HCT116 (cell line): ENCODE data around the gene IFI27.

Experiments
- ATF3 ChIP-seq: IDR thresholded peaks from 2 replicates; pipeline ENCODE4 v1.6.1; 2012
- EZH2 ChIP-seq: fragments of 200-600 bp; sonication (generic); IDR thresholded peaks from 2 replicates; pipeline ENCODE4 v1.6.1; 2017; ENCODE audit warnings: antibody characterized with exemption, mixed run types
- POLR2AphosphoS5 ChIP-seq: IDR thresholded peaks from 2 replicates; pipeline ENCODE4 v1.6.1; 2011; ENCODE audit warnings: mild to moderate bottlenecking, low read depth, low read length, moderate library complexity
- TF ChIP-seq, protein P1 (sequence below), 3 experiments: fragments of 200-600 bp in 1 of 3; sonication (generic) in 1 of 3; IDR thresholded peaks in 2 of 3; conservative IDR thresholded peaks in 1 of 3; 2 replicates each; pipeline ENCODE4 v1.5.1; 2012 to 2017; ENCODE audit warnings: low read depth in 2 of 3, low read length in 2 of 3, antibody characterized with exemption in 1 of 3, borderline replicate concordance in 1 of 3, control low read depth in 1 of 3, mild to moderate bottlenecking in 1 of 3, mixed read lengths in 1 of 3, mixed run types in 1 of 3, moderate library complexity in 1 of 3; ENCODE audit not compliant: insufficient read depth in 1 of 3
- TF ChIP-seq, protein P2 (sequence below): IDR thresholded peaks from 2 replicates; pipeline ENCODE4 v1.6.1; 2012; ENCODE audit warnings: low read depth

GRCh38 chr14:94145902-94146527 is 35.5 kb downstream of the IFI27 start:
- TF ChIP-seq POLR2AphosphoS5 (no peak), ATF3 (no peak), EZH2 (no peak)
- TF ChIP-seq, protein P1, sequence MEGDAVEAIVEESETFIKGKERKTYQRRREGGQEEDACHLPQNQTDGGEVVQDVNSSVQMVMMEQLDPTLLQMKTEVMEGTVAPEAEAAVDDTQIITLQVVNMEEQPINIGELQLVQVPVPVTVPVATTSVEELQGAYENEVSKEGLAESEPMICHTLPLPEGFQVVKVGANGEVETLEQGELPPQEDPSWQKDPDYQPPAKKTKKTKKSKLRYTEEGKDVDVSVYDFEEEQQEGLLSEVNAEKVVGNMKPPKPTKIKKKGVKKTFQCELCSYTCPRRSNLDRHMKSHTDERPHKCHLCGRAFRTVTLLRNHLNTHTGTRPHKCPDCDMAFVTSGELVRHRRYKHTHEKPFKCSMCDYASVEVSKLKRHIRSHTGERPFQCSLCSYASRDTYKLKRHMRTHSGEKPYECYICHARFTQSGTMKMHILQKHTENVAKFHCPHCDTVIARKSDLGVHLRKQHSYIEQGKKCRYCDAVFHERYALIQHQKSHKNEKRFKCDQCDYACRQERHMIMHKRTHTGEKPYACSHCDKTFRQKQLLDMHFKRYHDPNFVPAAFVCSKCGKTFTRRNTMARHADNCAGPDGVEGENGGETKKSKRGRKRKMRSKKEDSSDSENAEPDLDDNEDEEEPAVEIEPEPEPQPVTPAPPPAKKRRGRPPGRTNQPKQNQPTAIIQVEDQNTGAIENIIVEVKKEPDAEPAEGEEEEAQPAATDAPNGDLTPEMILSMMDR (IDR thresholded peaks at IDR 0.05 in 2 of 3, conservative IDR thresholded peaks at IDR 0.05 in 1 of 3; ENCODE audit: borderline replicate concordance in 1 of 3, insufficient read depth in 1 of 3, low read depth in 2 of 3, low read length in 2 of 3): no peak
- TF ChIP-seq, protein P2, sequence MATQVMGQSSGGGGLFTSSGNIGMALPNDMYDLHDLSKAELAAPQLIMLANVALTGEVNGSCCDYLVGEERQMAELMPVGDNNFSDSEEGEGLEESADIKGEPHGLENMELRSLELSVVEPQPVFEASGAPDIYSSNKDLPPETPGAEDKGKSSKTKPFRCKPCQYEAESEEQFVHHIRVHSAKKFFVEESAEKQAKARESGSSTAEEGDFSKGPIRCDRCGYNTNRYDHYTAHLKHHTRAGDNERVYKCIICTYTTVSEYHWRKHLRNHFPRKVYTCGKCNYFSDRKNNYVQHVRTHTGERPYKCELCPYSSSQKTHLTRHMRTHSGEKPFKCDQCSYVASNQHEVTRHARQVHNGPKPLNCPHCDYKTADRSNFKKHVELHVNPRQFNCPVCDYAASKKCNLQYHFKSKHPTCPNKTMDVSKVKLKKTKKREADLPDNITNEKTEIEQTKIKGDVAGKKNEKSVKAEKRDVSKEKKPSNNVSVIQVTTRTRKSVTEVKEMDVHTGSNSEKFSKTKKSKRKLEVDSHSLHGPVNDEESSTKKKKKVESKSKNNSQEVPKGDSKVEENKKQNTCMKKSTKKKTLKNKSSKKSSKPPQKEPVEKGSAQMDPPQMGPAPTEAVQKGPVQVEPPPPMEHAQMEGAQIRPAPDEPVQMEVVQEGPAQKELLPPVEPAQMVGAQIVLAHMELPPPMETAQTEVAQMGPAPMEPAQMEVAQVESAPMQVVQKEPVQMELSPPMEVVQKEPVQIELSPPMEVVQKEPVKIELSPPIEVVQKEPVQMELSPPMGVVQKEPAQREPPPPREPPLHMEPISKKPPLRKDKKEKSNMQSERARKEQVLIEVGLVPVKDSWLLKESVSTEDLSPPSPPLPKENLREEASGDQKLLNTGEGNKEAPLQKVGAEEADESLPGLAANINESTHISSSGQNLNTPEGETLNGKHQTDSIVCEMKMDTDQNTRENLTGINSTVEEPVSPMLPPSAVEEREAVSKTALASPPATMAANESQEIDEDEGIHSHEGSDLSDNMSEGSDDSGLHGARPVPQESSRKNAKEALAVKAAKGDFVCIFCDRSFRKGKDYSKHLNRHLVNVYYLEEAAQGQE: no peak
